HCT116 (cell line): ENCODE data around the gene MTHFD1L.

Experiments used
- ELF1 ChIP-seq: IDR thresholded peaks from 2 replicates; pipeline ENCODE4 v1.6.1; 2012; ENCODE audit warnings: low read depth, borderline replicate concordance
- EZH2 ChIP-seq: fragments of 200-600 bp; sonication (generic); IDR thresholded peaks from 2 replicates; pipeline ENCODE4 v1.6.1; 2017; ENCODE audit warnings: antibody characterized with exemption, mixed run types
- EZH2phosphoT487 ChIP-seq: fragments of 200-600 bp; IDR thresholded peaks from 2 replicates; pipeline ENCODE4 v1.6.1; 2018; ENCODE audit warnings: antibody characterized with exemption, borderline replicate concordance
- MAX ChIP-seq: IDR thresholded peaks from 2 replicates; pipeline ENCODE4 v1.6.1; 2012
- POLR2A ChIP-seq: IDR thresholded peaks from 2 replicates; pipeline ENCODE4 v1.7.0; 2011; ENCODE audit warnings: borderline replicate concordance; ENCODE audit not compliant: insufficient read depth, insufficient read length; ENCODE audit errors: extremely low read depth
- POLR2AphosphoS5 ChIP-seq: IDR thresholded peaks from 2 replicates; pipeline ENCODE4 v1.6.1; 2011; ENCODE audit warnings: mild to moderate bottlenecking, low read depth, low read length, moderate library complexity
- RAD21 ChIP-seq: IDR thresholded peaks from 2 replicates; pipeline ENCODE4 v1.6.1; 2012; ENCODE audit warnings: low read depth, mild to moderate bottlenecking
- SIN3A ChIP-seq: IDR thresholded peaks from 2 replicates; pipeline ENCODE4 v1.6.1; 2012; ENCODE audit warnings: low read depth
- SP1 ChIP-seq: IDR thresholded peaks from 2 replicates; pipeline ENCODE4 v1.6.1; 2012; ENCODE audit warnings: low read depth
- SRF ChIP-seq: IDR thresholded peaks from 2 replicates; pipeline ENCODE4 v1.6.1; 2012; ENCODE audit warnings: low read depth
- ZNF274 ChIP-seq: fragments of 200-500 bp; sonication (Bioruptor generic); IDR thresholded peaks from 2 replicates; pipeline ENCODE4 v1.6.1; 2014; ENCODE audit warnings: mild to moderate bottlenecking, low read depth, low read length, inconsistent platforms
- TF ChIP-seq, protein P1 (sequence below), 3 experiments: fragments of 200-600 bp in 1 of 3; sonication (generic) in 1 of 3; IDR thresholded peaks in 2 of 3; conservative IDR thresholded peaks in 1 of 3; 2 replicates each; pipeline ENCODE4 v1.5.1; 2012 to 2017; ENCODE audit warnings: low read depth in 2 of 3, low read length in 2 of 3, antibody characterized with exemption in 1 of 3, borderline replicate concordance in 1 of 3, control low read depth in 1 of 3, mild to moderate bottlenecking in 1 of 3, mixed read lengths in 1 of 3, mixed run types in 1 of 3, moderate library complexity in 1 of 3; ENCODE audit not compliant: insufficient read depth in 1 of 3
- TF ChIP-seq, protein P2 (sequence below): IDR thresholded peaks from 2 replicates; pipeline ENCODE4 v1.6.1; 2012; ENCODE audit warnings: low read depth

- TF ChIP-seq SIN3A = no peak
- no peak for TF ChIP-seq MAX
- no peak for TF ChIP-seq POLR2A
- TF ChIP-seq, protein P1, sequence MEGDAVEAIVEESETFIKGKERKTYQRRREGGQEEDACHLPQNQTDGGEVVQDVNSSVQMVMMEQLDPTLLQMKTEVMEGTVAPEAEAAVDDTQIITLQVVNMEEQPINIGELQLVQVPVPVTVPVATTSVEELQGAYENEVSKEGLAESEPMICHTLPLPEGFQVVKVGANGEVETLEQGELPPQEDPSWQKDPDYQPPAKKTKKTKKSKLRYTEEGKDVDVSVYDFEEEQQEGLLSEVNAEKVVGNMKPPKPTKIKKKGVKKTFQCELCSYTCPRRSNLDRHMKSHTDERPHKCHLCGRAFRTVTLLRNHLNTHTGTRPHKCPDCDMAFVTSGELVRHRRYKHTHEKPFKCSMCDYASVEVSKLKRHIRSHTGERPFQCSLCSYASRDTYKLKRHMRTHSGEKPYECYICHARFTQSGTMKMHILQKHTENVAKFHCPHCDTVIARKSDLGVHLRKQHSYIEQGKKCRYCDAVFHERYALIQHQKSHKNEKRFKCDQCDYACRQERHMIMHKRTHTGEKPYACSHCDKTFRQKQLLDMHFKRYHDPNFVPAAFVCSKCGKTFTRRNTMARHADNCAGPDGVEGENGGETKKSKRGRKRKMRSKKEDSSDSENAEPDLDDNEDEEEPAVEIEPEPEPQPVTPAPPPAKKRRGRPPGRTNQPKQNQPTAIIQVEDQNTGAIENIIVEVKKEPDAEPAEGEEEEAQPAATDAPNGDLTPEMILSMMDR (IDR thresholded peaks at IDR 0.05 in 2 of 3, conservative IDR thresholded peaks at IDR 0.05 in 1 of 3; ENCODE audit: borderline replicate concordance in 1 of 3, insufficient read depth in 1 of 3, low read depth in 2 of 3, low read length in 2 of 3) = no peak
- TF ChIP-seq ZNF274 = no peak
- TF ChIP-seq, protein P2, sequence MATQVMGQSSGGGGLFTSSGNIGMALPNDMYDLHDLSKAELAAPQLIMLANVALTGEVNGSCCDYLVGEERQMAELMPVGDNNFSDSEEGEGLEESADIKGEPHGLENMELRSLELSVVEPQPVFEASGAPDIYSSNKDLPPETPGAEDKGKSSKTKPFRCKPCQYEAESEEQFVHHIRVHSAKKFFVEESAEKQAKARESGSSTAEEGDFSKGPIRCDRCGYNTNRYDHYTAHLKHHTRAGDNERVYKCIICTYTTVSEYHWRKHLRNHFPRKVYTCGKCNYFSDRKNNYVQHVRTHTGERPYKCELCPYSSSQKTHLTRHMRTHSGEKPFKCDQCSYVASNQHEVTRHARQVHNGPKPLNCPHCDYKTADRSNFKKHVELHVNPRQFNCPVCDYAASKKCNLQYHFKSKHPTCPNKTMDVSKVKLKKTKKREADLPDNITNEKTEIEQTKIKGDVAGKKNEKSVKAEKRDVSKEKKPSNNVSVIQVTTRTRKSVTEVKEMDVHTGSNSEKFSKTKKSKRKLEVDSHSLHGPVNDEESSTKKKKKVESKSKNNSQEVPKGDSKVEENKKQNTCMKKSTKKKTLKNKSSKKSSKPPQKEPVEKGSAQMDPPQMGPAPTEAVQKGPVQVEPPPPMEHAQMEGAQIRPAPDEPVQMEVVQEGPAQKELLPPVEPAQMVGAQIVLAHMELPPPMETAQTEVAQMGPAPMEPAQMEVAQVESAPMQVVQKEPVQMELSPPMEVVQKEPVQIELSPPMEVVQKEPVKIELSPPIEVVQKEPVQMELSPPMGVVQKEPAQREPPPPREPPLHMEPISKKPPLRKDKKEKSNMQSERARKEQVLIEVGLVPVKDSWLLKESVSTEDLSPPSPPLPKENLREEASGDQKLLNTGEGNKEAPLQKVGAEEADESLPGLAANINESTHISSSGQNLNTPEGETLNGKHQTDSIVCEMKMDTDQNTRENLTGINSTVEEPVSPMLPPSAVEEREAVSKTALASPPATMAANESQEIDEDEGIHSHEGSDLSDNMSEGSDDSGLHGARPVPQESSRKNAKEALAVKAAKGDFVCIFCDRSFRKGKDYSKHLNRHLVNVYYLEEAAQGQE = no peak
- TF ChIP-seq POLR2AphosphoS5 = no peak
- no peak for TF ChIP-seq SRF
- no peak for TF ChIP-seq SP1
- TF ChIP-seq EZH2 = no peak
- no peak for TF ChIP-seq RAD21
- no peak for TF ChIP-seq EZH2phosphoT487
- TF ChIP-seq ELF1 = no peak
Measured at GRCh38 chr6:151069641-151070040, 204.1 kb downstream of the MTHFD1L start.
